ENCODE results near the gene CENPB.

DNA sequence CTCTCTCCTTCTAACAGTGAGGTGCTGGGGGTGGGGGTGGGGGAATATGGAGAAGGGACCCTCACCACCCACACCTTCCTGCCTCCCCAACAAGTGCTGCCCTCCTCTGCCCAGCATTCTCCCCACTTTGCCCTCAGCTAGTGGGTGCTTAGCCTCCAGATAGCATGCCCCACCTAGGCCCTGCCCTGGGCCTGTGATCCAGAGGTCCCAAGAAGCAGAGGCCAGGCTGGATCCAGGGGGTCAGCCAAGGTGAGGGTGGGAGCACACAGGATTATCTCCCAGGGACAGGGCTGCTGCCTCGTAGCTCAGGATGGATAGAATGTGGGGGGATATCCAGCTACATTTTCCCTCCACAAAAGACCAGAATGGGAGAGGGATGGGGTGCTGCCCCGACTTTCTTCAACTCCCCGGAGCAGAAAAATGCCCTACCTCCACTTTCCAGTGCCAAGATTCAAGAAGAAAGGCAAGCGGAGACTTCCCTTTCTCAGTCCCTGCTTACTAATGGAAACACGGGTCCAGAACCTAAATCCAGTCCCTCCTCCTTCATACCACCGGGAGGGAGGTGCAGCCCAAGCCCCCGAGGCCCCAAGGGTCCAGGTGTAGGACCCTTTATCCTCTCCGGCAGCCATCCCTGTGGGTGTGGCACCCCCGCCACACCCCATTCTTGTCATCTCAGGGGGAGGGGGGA lies 20.0 kb downstream of the CENPB start:
- no peak for TF ChIP-seq POLR2A (IDR thresholded peaks at IDR 0.05)
- TF ChIP-seq, protein P1, sequence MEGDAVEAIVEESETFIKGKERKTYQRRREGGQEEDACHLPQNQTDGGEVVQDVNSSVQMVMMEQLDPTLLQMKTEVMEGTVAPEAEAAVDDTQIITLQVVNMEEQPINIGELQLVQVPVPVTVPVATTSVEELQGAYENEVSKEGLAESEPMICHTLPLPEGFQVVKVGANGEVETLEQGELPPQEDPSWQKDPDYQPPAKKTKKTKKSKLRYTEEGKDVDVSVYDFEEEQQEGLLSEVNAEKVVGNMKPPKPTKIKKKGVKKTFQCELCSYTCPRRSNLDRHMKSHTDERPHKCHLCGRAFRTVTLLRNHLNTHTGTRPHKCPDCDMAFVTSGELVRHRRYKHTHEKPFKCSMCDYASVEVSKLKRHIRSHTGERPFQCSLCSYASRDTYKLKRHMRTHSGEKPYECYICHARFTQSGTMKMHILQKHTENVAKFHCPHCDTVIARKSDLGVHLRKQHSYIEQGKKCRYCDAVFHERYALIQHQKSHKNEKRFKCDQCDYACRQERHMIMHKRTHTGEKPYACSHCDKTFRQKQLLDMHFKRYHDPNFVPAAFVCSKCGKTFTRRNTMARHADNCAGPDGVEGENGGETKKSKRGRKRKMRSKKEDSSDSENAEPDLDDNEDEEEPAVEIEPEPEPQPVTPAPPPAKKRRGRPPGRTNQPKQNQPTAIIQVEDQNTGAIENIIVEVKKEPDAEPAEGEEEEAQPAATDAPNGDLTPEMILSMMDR (IDR thresholded peaks at IDR 0.05): no peak

Data from esophagus squamous epithelium (tissue), 4 donors.